Nephron progenitor cell (in vitro differentiated cells): Measurements from ENCODE around the gene CHRNA4.

Experiments used
- DNase-seq: peaks from one replicate; pipeline ENCODE4 v3.0.0; 2021
- H3K27ac Mint-ChIP-seq: 2 replicates; pipeline ENCODE4 v1.8.0; 2021; ENCODE audit warnings: mild to moderate bottlenecking, moderate library complexity, mixed read lengths
- H3K27me3 Mint-ChIP-seq: 2 replicates; pipeline ENCODE4 v1.8.0; 2021; ENCODE audit warnings: mild to moderate bottlenecking, low read depth, mixed read lengths; ENCODE audit not compliant: poor library complexity
- H3K36me3 Mint-ChIP-seq: 2 replicates; pipeline ENCODE4 v1.8.0; 2021; ENCODE audit warnings: low read depth, mixed read lengths
- H3K4me1 Mint-ChIP-seq: 2 replicates; pipeline ENCODE4 v1.8.0; 2021; ENCODE audit warnings: mixed read lengths
- H3K4me3 Mint-ChIP-seq: 2 replicates; pipeline ENCODE4 v1.8.0; 2021; ENCODE audit warnings: mild to moderate bottlenecking, moderate library complexity, mixed read lengths
- H3K9me3 Mint-ChIP-seq: 2 replicates; pipeline ENCODE4 v1.8.0; 2021; ENCODE audit warnings: mild to moderate bottlenecking, moderate library complexity, mixed read lengths
- CTCF ChIP-seq: fragments of 200-600 bp; sonication (generic); IDR thresholded peaks from 2 replicates; pipeline ENCODE4 v1.5.0; 2021; ENCODE audit warnings: antibody characterized with exemption

CHRNA4 gene

GRCh38 chr20:63346131-63347080 lies 14.7 kb downstream of the CHRNA4 start:
- peaks cover 11% of the 10 kb centered on the region for H3K9me3 Mint-ChIP-seq
- H3K4me1 Mint-ChIP-seq: peaks cover 35% of the 10 kb centered on the region
- no peaks in the 10 kb centered on the region for H3K36me3 Mint-ChIP-seq
- H3K4me3 Mint-ChIP-seq: no peak overlapping the region
- H3K27ac Mint-ChIP-seq: no peak overlapping the region
- no peak for TF ChIP-seq CTCF
- H3K27me3 Mint-ChIP-seq: peaks cover 13% of the 10 kb centered on the region
- DNase-seq: no peak

GRCh38 chr20:63345328-63346100 lies 15.6 kb downstream of the CHRNA4 start:
- no peak overlapping the region for H3K27ac Mint-ChIP-seq
- no peak overlapping the region for H3K4me3 Mint-ChIP-seq
- peaks cover 19% of the 10 kb centered on the region for H3K27me3 Mint-ChIP-seq
- no peak for DNase-seq
- H3K36me3 Mint-ChIP-seq: no peaks in the 10 kb centered on the region
- TF ChIP-seq CTCF: no peak
- H3K9me3 Mint-ChIP-seq: peaks cover 14% of the 10 kb centered on the region
- peaks cover 35% of the 10 kb centered on the region for H3K4me1 Mint-ChIP-seq

- Mint-ChIP-seq H3K4me3 (no peak overlapping the region), H3K36me3 (no peaks in the 10 kb centered on the region), H3K9me3 (peaks cover 10% of the 10 kb centered on the region), H3K27me3 (peaks cover 17% of the 10 kb centered on the region), H3K27ac (no peak overlapping the region), H3K4me1 (peaks cover 30% of the 10 kb centered on the region)
- DNase-seq: no peak
- TF ChIP-seq CTCF: no peak
Observed at GRCh38 chr20:63344616-63345327, 16.4 kb downstream of the CHRNA4 start.

- Mint-ChIP-seq H3K27ac (no peak overlapping the region), H3K4me3 (peak overlapping the region; percentile 28), H3K4me1 (peaks cover 30% of the 10 kb centered on the region), H3K27me3 (peaks cover 17% of the 10 kb centered on the region), H3K36me3 (no peaks in the 10 kb centered on the region), H3K9me3 (peaks cover 10% of the 10 kb centered on the region)
- TF ChIP-seq CTCF: no peak
- no peak for DNase-seq
Observed at GRCh38 chr20:63343460-63344445, 17.4 kb downstream of the CHRNA4 start.
